ENCODE results near the gene ARRB2. TPM values are rescaled to one million over a fixed set of nuclear protein-coding genes. Genes with fewer than 3 reads are reported as not detected.
A peak's percentile ranks its signal among the peaks of the same experiment; 100 is the strongest.

The ARRB2 gene
- total and polyA plus RNA-seq, 2 of the 13 experiments (the other 11 are each of a cell fraction or from before 2014, with no cell fraction given) = 21.5 to 49.2 TPM

- TF ChIP-seq ATF2 (CRISPR knock-in tag; IDR thresholded peaks at IDR 0.05) = peak; percentile 94
- TF ChIP-seq ARHGAP35 (CRISPR knock-in tag; IDR thresholded peaks at IDR 0.05; ENCODE audit: borderline replicate concordance) = no peak
- TF ChIP-seq HMG20B (CRISPR knock-in tag; conservative IDR thresholded peaks at IDR 0.05) = peak; percentile 88; the same call in 1 of the 2 replicates
- peak; percentile 87 for TF ChIP-seq NR2C2 (CRISPR knock-in tag; IDR thresholded peaks at IDR 0.05; ENCODE audit: borderline replicate concordance)
- no peak for TF ChIP-seq SMAD3 (CRISPR knock-in tag; IDR thresholded peaks at IDR 0.05)
- TF ChIP-seq MXD4 (CRISPR knock-in tag; IDR thresholded peaks at IDR 0.05) = no peak
- peak; percentile 55; the same call in 1 of the 2 replicates for TF ChIP-seq TFAP4 (IDR thresholded peaks at IDR 0.05; ENCODE audit: borderline replicate concordance, low read depth)
- peak; percentile 47; the same call in 1 of the 2 replicates for TF ChIP-seq ZFX (CRISPR knock-in tag; IDR thresholded peaks at IDR 0.05; ENCODE audit: low read depth)
- TF ChIP-seq NFYC (CRISPR knock-in tag; IDR thresholded peaks at IDR 0.05) = peak; percentile 70
- TF ChIP-seq ZNF746 (CRISPR knock-in tag; IDR thresholded peaks at IDR 0.05) = 0 out of 2 replicates have a peak, but pooled peaks have one; percentile 38
- no peak for TF ChIP-seq ZNF781 (CRISPR knock-in tag; IDR thresholded peaks at IDR 0.05; ENCODE audit: borderline replicate concordance, not compliant biosample characterization)
- TF ChIP-seq HIC2 (CRISPR knock-in tag; IDR thresholded peaks at IDR 0.05; ENCODE audit: low read depth) = peak; percentile 32; the same call in 1 of the 2 replicates
- no peak for TF ChIP-seq PHF8 (CRISPR knock-in tag; IDR thresholded peaks at IDR 0.05)
- TF ChIP-seq ZNF569 (CRISPR knock-in tag; IDR thresholded peaks at IDR 0.05; ENCODE audit: borderline replicate concordance) = no peak
Measured at GRCh38 chr17:4759776-4760236, 49.4 kb downstream of the ARRB2 start (continued).

Measured in HepG2 (cell line).